Keratinocyte (primary cell): ENCODE data around the gene RCAN2. TPM values are rescaled to one million over a fixed set of nuclear protein-coding genes. Genes with fewer than 3 reads are reported as not detected.
"Not testable (repeated sequence)": the region's sequence is repeated elsewhere in the genome, so short reads cannot be mapped to it uniquely, and the experiment has no call there.

Experiments
- DNase-seq: peaks from one replicate; pipeline ENCODE4 v3.0.0-alpha.2; 2011; ENCODE audit warnings: low read depth, missing footprints, low spot score
- FAIRE-seq: peaks from 2 replicates; lab custom pipeline; 2011; peaks lifted over from hg19 to GRCh38; lab: Jason Lieb, UNC
- H2AFZ ChIP-seq: 2 replicates; pipeline ENCODE4 v1.6.0; 2012; ENCODE audit warnings: low read length, control low read depth, inconsistent platforms; ENCODE audit not compliant: control insufficient read depth
- H3K27ac ChIP-seq: 2 replicates; pipeline ENCODE4 v1.5.1; 2011; ENCODE audit warnings: low read length; ENCODE audit not compliant: control insufficient read depth, insufficient read depth
- H3K27me3 ChIP-seq: 3 replicates; pipeline ENCODE4 v1.6.0; 2011; ENCODE audit warnings: low read length; ENCODE audit not compliant: control insufficient read depth, insufficient read depth; ENCODE audit errors: extremely low read depth
- H3K36me3 ChIP-seq, 2 experiments: 2 replicates in 1 of 2; 3 replicates in 1 of 2; pipeline ENCODE4 v1.5.1; 2011; ENCODE audit warnings: low read length in 2 of 2, mild to moderate bottlenecking in 1 of 2; ENCODE audit not compliant: control insufficient read depth in 2 of 2, insufficient read depth in 2 of 2; ENCODE audit errors: extremely low read depth in 1 of 2
- H3K4me1 ChIP-seq: 3 replicates; pipeline ENCODE4 v1.5.1; 2011; ENCODE audit warnings: low read length; ENCODE audit not compliant: control insufficient read depth, insufficient read depth; ENCODE audit errors: extremely low read depth
- H3K4me2 ChIP-seq: 3 replicates; pipeline ENCODE4 v1.6.0; 2011; ENCODE audit warnings: low read depth, low read length; ENCODE audit not compliant: control insufficient read depth, insufficient read depth; ENCODE audit errors: extremely low read depth
- H3K4me3 ChIP-seq, 3 experiments: fragments of 200-600 bp in 1 of 3; sonication (generic) in 1 of 3; 2 replicates in 2 of 3; 3 replicates in 1 of 3; pipeline ENCODE4 v1.5.1; 2011 to 2016; ENCODE audit warnings: low read length in 3 of 3, mild to moderate bottlenecking in 3 of 3, control low read depth in 2 of 3, inconsistent platforms in 1 of 3, low read depth in 1 of 3, mixed read lengths in 1 of 3, mixed run types in 1 of 3, moderate library complexity in 1 of 3; ENCODE audit not compliant: control insufficient read depth in 2 of 3, insufficient read depth in 2 of 3; ENCODE audit errors: extremely low read depth in 1 of 3
- H3K79me2 ChIP-seq: 2 replicates; pipeline ENCODE4 v1.6.0; 2012; ENCODE audit warnings: low read length; ENCODE audit not compliant: control insufficient read depth, insufficient read depth
- H3K9ac ChIP-seq: 3 replicates; pipeline ENCODE4 v1.6.0; 2011; ENCODE audit warnings: low read length; ENCODE audit not compliant: control insufficient read depth, insufficient read depth; ENCODE audit errors: extremely low read depth
- H3K9me1 ChIP-seq: 3 replicates; pipeline ENCODE4 v1.6.0; 2011; ENCODE audit warnings: low read length; ENCODE audit not compliant: control insufficient read depth, insufficient read depth; ENCODE audit errors: extremely low read depth
- H3K9me3 ChIP-seq: 2 replicates; pipeline ENCODE4 v1.5.1; 2012; ENCODE audit warnings: low read depth, low read length; ENCODE audit not compliant: control insufficient read depth
- H4K20me1 ChIP-seq: 3 replicates; pipeline ENCODE4 v1.6.0; 2011; ENCODE audit warnings: low read length; ENCODE audit not compliant: control insufficient read depth, insufficient read depth; ENCODE audit errors: extremely low read depth
- CTCF ChIP-seq, 3 experiments: IDR thresholded peaks in 1 of 3; conservative IDR thresholded peaks in 1 of 3; optimal IDR thresholded peaks in 1 of 3; 2 replicates in 2 of 3; 3 replicates in 1 of 3; pipeline versions ENCODE3 to v1.5.1; 2011; ENCODE audit warnings: low read length in 3 of 3, mild to moderate bottlenecking in 3 of 3, moderate library complexity in 2 of 3, control low read depth in 1 of 3, inconsistent platforms in 1 of 3; ENCODE audit not compliant: insufficient read depth in 2 of 3; ENCODE audit errors: extremely low read depth in 1 of 3
- EZH2 ChIP-seq: IDR thresholded peaks from one replicate; pipeline ENCODE4 v1.6.1; 2012; ENCODE audit warnings: inconsistent platforms, mild to moderate bottlenecking, low read length, moderate library complexity
- dilution Hi-C: fragments of 300-500 bp; cut with MboI; formaldehyde crosslinking; loops from one replicate; pipeline ENCODE4 v1.7.0; 2020; ENCODE audit warnings: low sequenced_read_pairs; ENCODE audit not compliant: extremely low pct_ligation_motif_present
- polyA plus RNA-seq, 5 experiments: library from polyadenylated mRNA; depleted of rRNA in 3 of 5; stranded (reverse) in 3 of 5; stranded (forward) in 1 of 5; unstranded in 1 of 5; fragments of >200 nt; gene quantifications; 1 replicate in 1 of 5; 2 replicates in 3 of 5; 3 replicates in 1 of 5; pipeline versions ENCODE4 v1.2.1 to v1.2.3, GENCODE V29; 2011 to 2012; ENCODE audit warnings: missing spikeins in 2 of 5, low read depth in 1 of 5, low replicate concordance in 1 of 5

Gene RCAN2
- polyA plus RNA-seq, 1 donor (not counting 4 experiments of a cell fraction or from before 2014, with no cell fraction given): not detected

- no peak overlapping the region for H3K4me3 ChIP-seq
- H3K27ac ChIP-seq: no peak overlapping the region
- dilution Hi-C loops: no loop called here
- no peaks in the 10 kb centered on the region for H3K9me1 ChIP-seq
- no peaks in the 10 kb centered on the region for H3K9me3 ChIP-seq
- DNase-seq (no peak), FAIRE-seq (no peak)
- no peaks in the 10 kb centered on the region for H3K27me3 ChIP-seq
- H3K36me3 ChIP-seq: no peaks in the 10 kb centered on the region
- H3K79me2 ChIP-seq: no peaks in the 10 kb centered on the region
- no peaks in the 10 kb centered on the region for H3K4me1 ChIP-seq
- no peak overlapping the region for H3K4me2 ChIP-seq
- no peak overlapping the region for H3K9ac ChIP-seq
- H4K20me1 ChIP-seq: no peaks in the 10 kb centered on the region
- H2AFZ ChIP-seq: no peak overlapping the region
- no peak for TF ChIP-seq CTCF (optimal IDR thresholded peaks at IDR 0.05 in 1 of 3, IDR thresholded peaks at IDR 0.05 in 1 of 3, conservative IDR thresholded peaks at IDR 0.05 in 1 of 3; ENCODE audit: extremely low read depth in 1 of 3, insufficient read depth in 2 of 3, low read length in 3 of 3)
- no peak for TF ChIP-seq EZH2
Observed at GRCh38 chr6:46407246-46407645, 84.0 kb downstream of the RCAN2 start.

- H3K27ac ChIP-seq, H3K4me3 ChIP-seq, H3K4me1 ChIP-seq, H3K27me3 ChIP-seq, H3K79me2 ChIP-seq, dilution Hi-C loops, H4K20me1 ChIP-seq, DNase-seq, H3K9ac ChIP-seq, H3K9me3 ChIP-seq, H3K36me3 ChIP-seq, H3K4me2 ChIP-seq, H3K9me1 ChIP-seq, FAIRE-seq, H2AFZ ChIP-seq: not testable (repeated sequence)
Observed at GRCh38 chr6:46405620-46406180, 85.5 kb downstream of the RCAN2 start.

GRCh38 chr6:46400898-46401297 is 90.4 kb downstream of the RCAN2 start:
- FAIRE-seq (no peak), DNase-seq (no peak)
- no peaks in the 10 kb centered on the region for H3K9me3 ChIP-seq
- no peaks in the 10 kb centered on the region for H3K4me1 ChIP-seq
- H3K79me2 ChIP-seq: no peaks in the 10 kb centered on the region
- dilution Hi-C loops: no loop called here
- no peak overlapping the region for H3K4me2 ChIP-seq
- no peaks in the 10 kb centered on the region for H4K20me1 ChIP-seq
- H3K27me3 ChIP-seq: no peaks in the 10 kb centered on the region
- no peaks in the 10 kb centered on the region for H3K36me3 ChIP-seq
- H3K9ac ChIP-seq: no peak overlapping the region
- H3K4me3 ChIP-seq: no peak overlapping the region
- TF ChIP-seq EZH2: no peak
- no peak for TF ChIP-seq CTCF (optimal IDR thresholded peaks at IDR 0.05 in 1 of 3, IDR thresholded peaks at IDR 0.05 in 1 of 3, conservative IDR thresholded peaks at IDR 0.05 in 1 of 3; ENCODE audit: extremely low read depth in 1 of 3, insufficient read depth in 2 of 3, low read length in 3 of 3)
- no peaks in the 10 kb centered on the region for H3K9me1 ChIP-seq
- H3K27ac ChIP-seq: no peak overlapping the region
- no peak overlapping the region for H2AFZ ChIP-seq
